Measurements from ENCODE around the gene R3HDM4. TPM values are rescaled to one million over a fixed set of nuclear protein-coding genes. Genes with fewer than 3 reads are reported as not detected.

Gene R3HDM4
- total and polyA plus RNA-seq, 2 donors (not counting 3 experiments of a cell fraction or from before 2014, with no cell fraction given): 51.8 to 53.9 TPM

DNA sequence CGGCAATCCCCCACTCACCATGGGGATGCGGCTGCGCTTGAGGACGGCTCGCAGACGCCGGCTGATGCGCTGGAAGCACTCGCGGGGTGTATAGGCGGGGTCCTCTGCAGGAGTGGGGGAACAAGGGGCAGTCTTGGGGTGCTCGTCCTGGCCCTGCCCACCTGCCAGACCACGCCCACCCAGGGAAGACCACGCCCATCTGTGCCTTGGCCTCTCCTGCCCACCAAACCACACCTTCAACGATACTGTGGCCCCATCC lies 13.0 kb downstream of the R3HDM4 start:
- H3K27me3 ChIP-seq (ENCODE audit: control insufficient read depth in 2 of 2, insufficient read depth in 2 of 2, low read length in 2 of 2): no peaks in the 10 kb centered on the region
- CTCF ChIA-PET: interaction anchor here (0.5 kb wide), 1 partner anchor 155 kb away, joined by 3 read pairs; no protein-coding TSS in a partner anchor
- TF ChIP-seq, protein P1, sequence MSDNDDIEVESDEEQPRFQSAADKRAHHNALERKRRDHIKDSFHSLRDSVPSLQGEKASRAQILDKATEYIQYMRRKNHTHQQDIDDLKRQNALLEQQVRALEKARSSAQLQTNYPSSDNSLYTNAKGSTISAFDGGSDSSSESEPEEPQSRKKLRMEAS (IDR thresholded peaks at IDR 0.05; ENCODE audit: insufficient read depth, insufficient read length): no peak
- TF ChIP-seq GATA2 (IDR thresholded peaks at IDR 0.05; ENCODE audit: insufficient read depth, insufficient read length, low read depth, low read length) (no peak), EZH2 (IDR thresholded peaks at IDR 0.05; ENCODE audit: borderline replicate concordance, low read depth, low read length, severe bottlenecking) (no peak), FOS (IDR thresholded peaks at IDR 0.05; ENCODE audit: borderline replicate concordance, insufficient read depth, low read length) (no peak), POLR2AphosphoS5 (IDR thresholded peaks at IDR 0.05; ENCODE audit: insufficient read depth, low read depth, low read length) (no peak), JUN (IDR thresholded peaks at IDR 0.05; ENCODE audit: borderline replicate concordance, insufficient read depth, insufficient read length, low read depth) (no peak), POLR2A (IDR thresholded peaks at IDR 0.05; ENCODE audit: low read depth, low read length) (no peak)
- TF ChIP-seq, protein P2, sequence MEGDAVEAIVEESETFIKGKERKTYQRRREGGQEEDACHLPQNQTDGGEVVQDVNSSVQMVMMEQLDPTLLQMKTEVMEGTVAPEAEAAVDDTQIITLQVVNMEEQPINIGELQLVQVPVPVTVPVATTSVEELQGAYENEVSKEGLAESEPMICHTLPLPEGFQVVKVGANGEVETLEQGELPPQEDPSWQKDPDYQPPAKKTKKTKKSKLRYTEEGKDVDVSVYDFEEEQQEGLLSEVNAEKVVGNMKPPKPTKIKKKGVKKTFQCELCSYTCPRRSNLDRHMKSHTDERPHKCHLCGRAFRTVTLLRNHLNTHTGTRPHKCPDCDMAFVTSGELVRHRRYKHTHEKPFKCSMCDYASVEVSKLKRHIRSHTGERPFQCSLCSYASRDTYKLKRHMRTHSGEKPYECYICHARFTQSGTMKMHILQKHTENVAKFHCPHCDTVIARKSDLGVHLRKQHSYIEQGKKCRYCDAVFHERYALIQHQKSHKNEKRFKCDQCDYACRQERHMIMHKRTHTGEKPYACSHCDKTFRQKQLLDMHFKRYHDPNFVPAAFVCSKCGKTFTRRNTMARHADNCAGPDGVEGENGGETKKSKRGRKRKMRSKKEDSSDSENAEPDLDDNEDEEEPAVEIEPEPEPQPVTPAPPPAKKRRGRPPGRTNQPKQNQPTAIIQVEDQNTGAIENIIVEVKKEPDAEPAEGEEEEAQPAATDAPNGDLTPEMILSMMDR (IDR thresholded peaks at IDR 0.05; ENCODE audit: extremely low read depth in 1 of 2, insufficient read depth in 1 of 2, low read depth in 1 of 2, low read length in 2 of 2): no peak

More for the DNA sequence above, 13.0 kb downstream of the R3HDM4 start:
- H4K20me1 ChIP-seq (replicated peaks; ENCODE audit: control insufficient read depth, extremely low read depth, insufficient read depth, low read length): no peaks in the 10 kb centered on the region
- POLR2A ChIA-PET: no interaction called here
- intact Hi-C loops (cut with micrococcal nuclease) (no loop called here), dilution Hi-C loops (cut with MboI; ENCODE audit: extremely low pct_ligation_motif_present, low sequenced_read_pairs) (no loop called here)
- no peak overlapping the region for H3K9ac ChIP-seq (replicated peaks; ENCODE audit: extremely low read depth, insufficient read depth, low read length)
- FAIRE-seq (no peak), DNase-seq (ENCODE audit: low read depth, low spot score) (no peak)
- H3K36me3 ChIP-seq (ENCODE audit: control insufficient read depth in 2 of 2, extremely low read depth in 1 of 2, insufficient read depth in 2 of 2, low read length in 2 of 2): peaks cover 0 to 11% of the 10 kb centered on the region in 2 experiments
- no TSS peak for BruUV-seq (replicated peaks)
- H3K4me3 ChIP-seq (replicated peaks in 1 of 3; ENCODE audit: insufficient read depth in 1 of 3, low read depth in 1 of 3, low read length in 3 of 3): no peak overlapping the region
- H3K79me2 ChIP-seq (ENCODE audit: control insufficient read depth, insufficient read depth, low read length): no peaks in the 10 kb centered on the region
- no peak overlapping the region for H3K4me2 ChIP-seq (ENCODE audit: insufficient read depth, low read length)
- no peaks in the 10 kb centered on the region for H3K9me3 ChIP-seq (replicated peaks; ENCODE audit: control insufficient read depth, insufficient read depth, low read length)
- no peaks in the 10 kb centered on the region for H3K4me1 ChIP-seq (ENCODE audit: control insufficient read depth, extremely low read depth, insufficient read depth, low read length)
- H3K27ac ChIP-seq (ENCODE audit: insufficient read depth, low read depth, low read length): no peak overlapping the region
- H2AFZ ChIP-seq (ENCODE audit: low read depth, low read length): no peak overlapping the region
- H3K9me1 ChIP-seq (replicated peaks; ENCODE audit: control insufficient read depth, extremely low read depth, insufficient read depth, low read length): no peaks in the 10 kb centered on the region

All from endothelial cell of umbilical vein (primary cell).